Mucosa of descending colon (tissue), 3 donors: ENCODE results near the gene CUL7. TPM values are rescaled to one million over a fixed set of nuclear protein-coding genes. Genes with fewer than 3 reads are reported as not detected.
"Not testable (repeated sequence)": the region's sequence is repeated elsewhere in the genome, so short reads cannot be mapped to it uniquely, and the experiment has no call there.

Source experiments
- ATAC-seq: fragments of 200-7000 bp; cut with Tn5 transposase; one replicate; pipeline ENCODE4 v1.9.1; 2020; ENCODE audit warnings: mild to moderate bottlenecking, moderate library complexity
- DNase-seq, 3 donors: peaks; one replicate each; pipeline ENCODE4 v3.0.0-alpha.2; 2020
- H3K36me3 ChIP-seq: fragments of 200-600 bp; one replicate; pipeline ENCODE4 v1.8.0; 2021; ENCODE audit warnings: low read depth, mild to moderate bottlenecking
- H3K4me1 ChIP-seq: fragments of 200-600 bp; one replicate; pipeline ENCODE4 v1.8.0; 2021; ENCODE audit warnings: low read depth, mild to moderate bottlenecking
- H3K4me3 ChIP-seq: fragments of 200-600 bp; one replicate; pipeline ENCODE4 v1.8.0; 2021; ENCODE audit warnings: mild to moderate bottlenecking
- H3K9me3 ChIP-seq: fragments of 200-600 bp; one replicate; pipeline ENCODE4 v1.8.0; 2021; ENCODE audit warnings: mild to moderate bottlenecking
- CTCF ChIP-seq: fragments of 200-600 bp; IDR thresholded peaks from one replicate; pipeline ENCODE4 v1.8.0; 2022; ENCODE audit warnings: antibody characterized with exemption, mild to moderate bottlenecking
- intact Hi-C, 2 donors: fragments of 100-400 bp; cut with DNase I in 1 of 2; cut with micrococcal nuclease in 1 of 2; formaldehyde crosslinking; loops; one replicate each; pipeline versions ENCODE4 v1.11.0 to v1.11.1; 2022; cut with DNase I, micrococcal nuclease
- total RNA-seq, 3 donors: library from RNA; stranded (reverse); fragmentation: NEBNext Ultra II Directional in 2 of 3; extraction: Animal tissue kit (Norgen Biotek cat#: 25700) in 2 of 3; gene quantifications; one replicate each; pipeline versions ENCODE4 v1.2.1 to v1.2.4, GENCODE V29; 2021 to 2023
- donor health status: DM: no; HTN: no; CAD: no; lungs with moderate emphysema.
- donor health status: DM: no; HTN: no; CAD: no.
- donor health status: DM: no; HTN: yes; CAD: no.

Gene CUL7
- total RNA-seq, 3 donors from 2014 or later = 15.1 to 16.2 (median 15.3) TPM

GRCh38 chr6:43047998-43048397 lies 5.7 kb downstream of the CUL7 start:
- no peaks in the 10 kb centered on the region for H3K9me3 ChIP-seq
- H3K4me3 ChIP-seq = no peak overlapping the region
- H3K36me3 ChIP-seq = no peaks in the 10 kb centered on the region
- H3K4me1 ChIP-seq = peaks cover 4% of the 10 kb centered on the region
- no peak for ATAC-seq
- TF ChIP-seq CTCF = no peak
- no peak for DNase-seq
- intact Hi-C loops = no loop called here

GRCh38 chr6:43045371-43045930 lies 8.2 kb downstream of the CUL7 start:
- H3K4me3 ChIP-seq = no peak overlapping the region
- no peak for DNase-seq
- H3K9me3 ChIP-seq = no peaks in the 10 kb centered on the region
- no peak for TF ChIP-seq CTCF
- H3K36me3 ChIP-seq = no peaks in the 10 kb centered on the region
- no peak for ATAC-seq
- H3K4me1 ChIP-seq = no peaks in the 10 kb centered on the region
- intact Hi-C loops = no loop called here

- DNase-seq (no peak), ATAC-seq (no peak)
- no peaks in the 10 kb centered on the region for H3K9me3 ChIP-seq
- H3K36me3 ChIP-seq = no peaks in the 10 kb centered on the region
- intact Hi-C loops = no loop called here
- TF ChIP-seq CTCF = no peak
- no peak overlapping the region for H3K4me3 ChIP-seq
- no peaks in the 10 kb centered on the region for H3K4me1 ChIP-seq
These were observed 10.3 kb downstream of the CUL7 start for GRCh38 chr6:43043310-43043709.

- H3K36me3 ChIP-seq, intact Hi-C loops, DNase-seq, H3K4me1 ChIP-seq, H3K9me3 ChIP-seq, H3K4me3 ChIP-seq, ATAC-seq: not testable (repeated sequence)
These were observed 12.2 kb downstream of the CUL7 start for GRCh38 chr6:43041475-43041874.

- Histone ChIP-seq H3K4me1 (no peaks in the 10 kb centered on the region), H3K9me3 (no peaks in the 10 kb centered on the region), H3K4me3 (no peak overlapping the region), H3K36me3 (no peaks in the 10 kb centered on the region)
- DNase-seq (no peak), ATAC-seq (no peak)
- no peak for TF ChIP-seq CTCF
- intact Hi-C loops = no loop called here
These were observed 13.0 kb downstream of the CUL7 start for GRCh38 chr6:43040542-43041257.

GRCh38 chr6:43038727-43039126 lies 14.9 kb downstream of the CUL7 start:
- DNase-seq (no peak), ATAC-seq (no peak)
- Histone ChIP-seq H3K4me3 (no peak overlapping the region), H3K4me1 (no peaks in the 10 kb centered on the region), H3K9me3 (no peaks in the 10 kb centered on the region), H3K36me3 (no peaks in the 10 kb centered on the region)
- intact Hi-C loops = no loop called here
- TF ChIP-seq CTCF = no peak
